Measurements from ENCODE around the gene CIAO2B.

The CIAO2B gene

GRCh38 chr16:66888647-66889615 is 45.3 kb downstream of the CIAO2B start:
- ATAC-seq, result no peak
- TF ChIP-seq POU6F1 (CRISPR knock-in tag; IDR thresholded peaks at IDR 0.05; ENCODE audit: borderline replicate concordance, low read depth) (no peak), TOX (CRISPR knock-in tag; IDR thresholded peaks at IDR 0.05; ENCODE audit: borderline replicate concordance) (no peak), ISL1 (CRISPR knock-in tag; IDR thresholded peaks at IDR 0.05) (no peak), ZC3H10 (CRISPR knock-in tag; IDR thresholded peaks at IDR 0.05) (no peak), OSR1 (CRISPR knock-in tag; IDR thresholded peaks at IDR 0.05) (no peak), CSDC2 (CRISPR knock-in tag; IDR thresholded peaks at IDR 0.05) (no peak), CREB5 (CRISPR knock-in tag; IDR thresholded peaks at IDR 0.05; ENCODE audit: low read depth) (no peak), PPARA (CRISPR knock-in tag; IDR thresholded peaks at IDR 0.05; ENCODE audit: borderline replicate concordance) (no peak), ZNF8 (CRISPR knock-in tag; IDR thresholded peaks at IDR 0.05) (no peak), TCF4 (CRISPR knock-in tag; IDR thresholded peaks at IDR 0.05; ENCODE audit: borderline replicate concordance) (no peak), BACH2 (CRISPR knock-in tag; IDR thresholded peaks at IDR 0.05; ENCODE audit: borderline replicate concordance) (no peak), PATZ1 (CRISPR knock-in tag; IDR thresholded peaks at IDR 0.05; ENCODE audit: borderline replicate concordance) (no peak), ARNTL (CRISPR knock-in tag; IDR thresholded peaks at IDR 0.05; ENCODE audit: borderline replicate concordance, low read depth) (no peak), ZFP30 (CRISPR knock-in tag; IDR thresholded peaks at IDR 0.05) (no peak), ESRRG (CRISPR knock-in tag; IDR thresholded peaks at IDR 0.05) (no peak), RARB (CRISPR knock-in tag; IDR thresholded peaks at IDR 0.05) (no peak), SNAI2 (CRISPR knock-in tag; IDR thresholded peaks at IDR 0.05) (no peak), ZFP3 (CRISPR knock-in tag; IDR thresholded peaks at IDR 0.05) (no peak), ZNF565 (CRISPR knock-in tag; conservative IDR thresholded peaks at IDR 0.05; ENCODE audit: low read depth) (no peak)

GRCh38 chr16:66886914-66887313 is 47.3 kb downstream of the CIAO2B start:
- TF ChIP-seq TCF4 (CRISPR knock-in tag; IDR thresholded peaks at IDR 0.05; ENCODE audit: borderline replicate concordance), result no peak
- TF ChIP-seq ZC3H10 (CRISPR knock-in tag; IDR thresholded peaks at IDR 0.05), result no peak
- no peak for ATAC-seq

GRCh38 chr16:66886321-66886720 is 47.9 kb downstream of the CIAO2B start:
- no peak for ATAC-seq
- no peak for TF ChIP-seq ISL1 (CRISPR knock-in tag; IDR thresholded peaks at IDR 0.05)
- TF ChIP-seq TSHZ2 (CRISPR knock-in tag; IDR thresholded peaks at IDR 0.05), result no peak
- TF ChIP-seq RARB (CRISPR knock-in tag; IDR thresholded peaks at IDR 0.05), result no peak
- TF ChIP-seq ZFP3 (CRISPR knock-in tag; IDR thresholded peaks at IDR 0.05), result no peak
- no peak for TF ChIP-seq ZNF565 (CRISPR knock-in tag; conservative IDR thresholded peaks at IDR 0.05; ENCODE audit: low read depth)
- TF ChIP-seq SNAI2 (CRISPR knock-in tag; IDR thresholded peaks at IDR 0.05), result no peak
- TF ChIP-seq POU6F1 (CRISPR knock-in tag; IDR thresholded peaks at IDR 0.05; ENCODE audit: borderline replicate concordance, low read depth), result no peak
- no peak for TF ChIP-seq TOX (CRISPR knock-in tag; IDR thresholded peaks at IDR 0.05; ENCODE audit: borderline replicate concordance)
- TF ChIP-seq PPARA (CRISPR knock-in tag; IDR thresholded peaks at IDR 0.05; ENCODE audit: borderline replicate concordance), result no peak
- TF ChIP-seq ZC3H10 (CRISPR knock-in tag; IDR thresholded peaks at IDR 0.05), result no peak
- TF ChIP-seq CSDC2 (CRISPR knock-in tag; IDR thresholded peaks at IDR 0.05), result no peak
